Keratinocyte (primary cell): ENCODE data around the gene RNF112. TPM values are rescaled to one million over a fixed set of nuclear protein-coding genes. Genes with fewer than 3 reads are reported as not detected.

Experiments used
- DNase-seq: peaks from one replicate; pipeline ENCODE4 v3.0.0-alpha.2; 2011; ENCODE audit warnings: low read depth, missing footprints, low spot score
- FAIRE-seq: peaks from 2 replicates; lab custom pipeline; 2011; peaks lifted over from hg19 to GRCh38; lab: Jason Lieb, UNC
- H2AFZ ChIP-seq: 2 replicates; pipeline ENCODE4 v1.6.0; 2012; ENCODE audit warnings: low read length, control low read depth, inconsistent platforms; ENCODE audit not compliant: control insufficient read depth
- H3K27ac ChIP-seq: 2 replicates; pipeline ENCODE4 v1.5.1; 2011; ENCODE audit warnings: low read length; ENCODE audit not compliant: control insufficient read depth, insufficient read depth
- H3K27me3 ChIP-seq: 3 replicates; pipeline ENCODE4 v1.6.0; 2011; ENCODE audit warnings: low read length; ENCODE audit not compliant: control insufficient read depth, insufficient read depth; ENCODE audit errors: extremely low read depth
- H3K36me3 ChIP-seq, 2 experiments: 2 replicates in 1 of 2; 3 replicates in 1 of 2; pipeline ENCODE4 v1.5.1; 2011; ENCODE audit warnings: low read length in 2 of 2, mild to moderate bottlenecking in 1 of 2; ENCODE audit not compliant: control insufficient read depth in 2 of 2, insufficient read depth in 2 of 2; ENCODE audit errors: extremely low read depth in 1 of 2
- H3K4me1 ChIP-seq: 3 replicates; pipeline ENCODE4 v1.5.1; 2011; ENCODE audit warnings: low read length; ENCODE audit not compliant: control insufficient read depth, insufficient read depth; ENCODE audit errors: extremely low read depth
- H3K4me2 ChIP-seq: 3 replicates; pipeline ENCODE4 v1.6.0; 2011; ENCODE audit warnings: low read depth, low read length; ENCODE audit not compliant: control insufficient read depth, insufficient read depth; ENCODE audit errors: extremely low read depth
- H3K4me3 ChIP-seq, 3 experiments: fragments of 200-600 bp in 1 of 3; sonication (generic) in 1 of 3; 2 replicates in 2 of 3; 3 replicates in 1 of 3; pipeline ENCODE4 v1.5.1; 2011 to 2016; ENCODE audit warnings: low read length in 3 of 3, mild to moderate bottlenecking in 3 of 3, control low read depth in 2 of 3, inconsistent platforms in 1 of 3, low read depth in 1 of 3, mixed read lengths in 1 of 3, mixed run types in 1 of 3, moderate library complexity in 1 of 3; ENCODE audit not compliant: control insufficient read depth in 2 of 3, insufficient read depth in 2 of 3; ENCODE audit errors: extremely low read depth in 1 of 3
- H3K79me2 ChIP-seq: 2 replicates; pipeline ENCODE4 v1.6.0; 2012; ENCODE audit warnings: low read length; ENCODE audit not compliant: control insufficient read depth, insufficient read depth
- H3K9ac ChIP-seq: 3 replicates; pipeline ENCODE4 v1.6.0; 2011; ENCODE audit warnings: low read length; ENCODE audit not compliant: control insufficient read depth, insufficient read depth; ENCODE audit errors: extremely low read depth
- H3K9me1 ChIP-seq: 3 replicates; pipeline ENCODE4 v1.6.0; 2011; ENCODE audit warnings: low read length; ENCODE audit not compliant: control insufficient read depth, insufficient read depth; ENCODE audit errors: extremely low read depth
- H3K9me3 ChIP-seq: 2 replicates; pipeline ENCODE4 v1.5.1; 2012; ENCODE audit warnings: low read depth, low read length; ENCODE audit not compliant: control insufficient read depth
- H4K20me1 ChIP-seq: 3 replicates; pipeline ENCODE4 v1.6.0; 2011; ENCODE audit warnings: low read length; ENCODE audit not compliant: control insufficient read depth, insufficient read depth; ENCODE audit errors: extremely low read depth
- EZH2 ChIP-seq: IDR thresholded peaks from one replicate; pipeline ENCODE4 v1.6.1; 2012; ENCODE audit warnings: inconsistent platforms, mild to moderate bottlenecking, low read length, moderate library complexity
- dilution Hi-C: fragments of 300-500 bp; cut with MboI; formaldehyde crosslinking; loops from one replicate; pipeline ENCODE4 v1.7.0; 2020; ENCODE audit warnings: low sequenced_read_pairs; ENCODE audit not compliant: extremely low pct_ligation_motif_present
- polyA plus RNA-seq, 5 experiments: library from polyadenylated mRNA; depleted of rRNA in 3 of 5; stranded (reverse) in 3 of 5; stranded (forward) in 1 of 5; unstranded in 1 of 5; fragments of >200 nt; gene quantifications; 1 replicate in 1 of 5; 2 replicates in 3 of 5; 3 replicates in 1 of 5; pipeline versions ENCODE4 v1.2.1 to v1.2.3, GENCODE V29; 2011 to 2012; ENCODE audit warnings: missing spikeins in 2 of 5, low read depth in 1 of 5, low replicate concordance in 1 of 5
- TF ChIP-seq, protein P1 (sequence below), 3 experiments: IDR thresholded peaks in 1 of 3; conservative IDR thresholded peaks in 1 of 3; optimal IDR thresholded peaks in 1 of 3; 2 replicates in 2 of 3; 3 replicates in 1 of 3; pipeline versions ENCODE3 to v1.5.1; 2011; ENCODE audit warnings: low read length in 3 of 3, mild to moderate bottlenecking in 3 of 3, moderate library complexity in 2 of 3, control low read depth in 1 of 3, inconsistent platforms in 1 of 3; ENCODE audit not compliant: insufficient read depth in 2 of 3; ENCODE audit errors: extremely low read depth in 1 of 3

Gene RNF112
- polyA plus RNA-seq, 1 donor (not counting 4 experiments of a cell fraction or from before 2014, with no cell fraction given), result 0.05 TPM

GRCh38 chr17:19407601-19408345 is 3.3 kb upstream of the RNF112 start:
- DNase-seq (no peak), FAIRE-seq (no peak)
- no peak overlapping the region for H2AFZ ChIP-seq
- H3K27ac ChIP-seq, result no peak overlapping the region
- no peaks in the 10 kb centered on the region for H3K27me3 ChIP-seq
- no peak overlapping the region for H3K4me3 ChIP-seq
- no peaks in the 10 kb centered on the region for H4K20me1 ChIP-seq
- H3K79me2 ChIP-seq, result no peaks in the 10 kb centered on the region
- dilution Hi-C loops, result no loop called here
- H3K9me3 ChIP-seq, result no peaks in the 10 kb centered on the region
- peaks cover 14% of the 10 kb centered on the region for H3K4me1 ChIP-seq
- peaks cover 2% of the 10 kb centered on the region for H3K9me1 ChIP-seq
- TF ChIP-seq, protein P1, sequence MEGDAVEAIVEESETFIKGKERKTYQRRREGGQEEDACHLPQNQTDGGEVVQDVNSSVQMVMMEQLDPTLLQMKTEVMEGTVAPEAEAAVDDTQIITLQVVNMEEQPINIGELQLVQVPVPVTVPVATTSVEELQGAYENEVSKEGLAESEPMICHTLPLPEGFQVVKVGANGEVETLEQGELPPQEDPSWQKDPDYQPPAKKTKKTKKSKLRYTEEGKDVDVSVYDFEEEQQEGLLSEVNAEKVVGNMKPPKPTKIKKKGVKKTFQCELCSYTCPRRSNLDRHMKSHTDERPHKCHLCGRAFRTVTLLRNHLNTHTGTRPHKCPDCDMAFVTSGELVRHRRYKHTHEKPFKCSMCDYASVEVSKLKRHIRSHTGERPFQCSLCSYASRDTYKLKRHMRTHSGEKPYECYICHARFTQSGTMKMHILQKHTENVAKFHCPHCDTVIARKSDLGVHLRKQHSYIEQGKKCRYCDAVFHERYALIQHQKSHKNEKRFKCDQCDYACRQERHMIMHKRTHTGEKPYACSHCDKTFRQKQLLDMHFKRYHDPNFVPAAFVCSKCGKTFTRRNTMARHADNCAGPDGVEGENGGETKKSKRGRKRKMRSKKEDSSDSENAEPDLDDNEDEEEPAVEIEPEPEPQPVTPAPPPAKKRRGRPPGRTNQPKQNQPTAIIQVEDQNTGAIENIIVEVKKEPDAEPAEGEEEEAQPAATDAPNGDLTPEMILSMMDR (optimal IDR thresholded peaks at IDR 0.05 in 1 of 3, IDR thresholded peaks at IDR 0.05 in 1 of 3, conservative IDR thresholded peaks at IDR 0.05 in 1 of 3; ENCODE audit: extremely low read depth in 1 of 3, insufficient read depth in 2 of 3, low read length in 3 of 3), result no peak
- no peaks in the 10 kb centered on the region for H3K36me3 ChIP-seq
- no peak overlapping the region for H3K9ac ChIP-seq
- no peak overlapping the region for H3K4me2 ChIP-seq

DNA sequence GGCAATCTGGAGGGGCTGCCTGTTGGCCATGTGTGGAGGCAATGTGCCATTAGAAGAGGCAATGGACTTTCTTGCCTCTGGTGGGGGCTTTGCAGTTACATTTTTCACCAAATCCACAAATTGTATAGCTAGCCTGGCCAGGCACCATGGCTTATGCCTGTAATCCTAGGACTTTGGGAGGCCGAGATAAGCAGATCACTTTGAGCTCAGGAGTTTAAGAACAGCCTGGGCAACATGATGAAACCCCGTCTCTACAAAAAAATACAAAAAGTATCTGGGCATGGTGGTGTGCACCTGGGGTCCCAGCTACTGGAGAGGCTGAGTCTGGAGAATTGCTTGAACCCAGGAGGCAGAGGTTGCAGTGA is 2.7 kb upstream of the RNF112 start:
- Histone ChIP-seq H3K27me3 (no peaks in the 10 kb centered on the region), H4K20me1 (no peaks in the 10 kb centered on the region), H3K9ac (no peak overlapping the region), H3K36me3 (no peaks in the 10 kb centered on the region), H3K79me2 (no peaks in the 10 kb centered on the region), H2AFZ (no peak overlapping the region), H3K4me1 (peaks cover 14% of the 10 kb centered on the region), H3K4me2 (no peak overlapping the region), H3K4me3 (no peak overlapping the region), H3K9me3 (no peaks in the 10 kb centered on the region), H3K27ac (no peak overlapping the region), H3K9me1 (peaks cover 2% of the 10 kb centered on the region)
- FAIRE-seq (no peak), DNase-seq (no peak)
- TF ChIP-seq, protein P1 (optimal IDR thresholded peaks at IDR 0.05 in 1 of 3, IDR thresholded peaks at IDR 0.05 in 1 of 3, conservative IDR thresholded peaks at IDR 0.05 in 1 of 3; ENCODE audit: extremely low read depth in 1 of 3, insufficient read depth in 2 of 3, low read length in 3 of 3), result no peak
- no peak for TF ChIP-seq EZH2
- dilution Hi-C loops, result no loop called here
